GM19397 (cell line): Measurements from ENCODE around the gene A1CF.
"Not testable (repeated sequence)": the region's sequence is repeated elsewhere in the genome, so short reads cannot be mapped to it uniquely, and the experiment has no call there.

Source experiments
- ATAC-seq: cut with Tn5 transposase; IDR thresholded peaks from one replicate; pipeline ENCODE4 v1.9.1; 2021; ENCODE audit warnings: mild to moderate bottlenecking, moderate library complexity; ENCODE audit not compliant: unreplicated experiment

A1CF gene

GRCh38 chr10:50885097-50885859 lies at the start of gene A1CF:
TSS of gene A1CF (minus strand) at chr10:50885627. CDS start at chr10:50859940, 25,687 bp downstream.
- no peak for ATAC-seq

- no peak for ATAC-seq
Measured at GRCh38 chr10:50931948-50932431, 46.6 kb upstream of the A1CF start.

- ATAC-seq: no peak
Measured at GRCh38 chr10:50929670-50930069, 44.2 kb upstream of the A1CF start.

GRCh38 chr10:50928190-50928552 lies 42.7 kb upstream of the A1CF start:
- ATAC-seq: no peak

- no peak for ATAC-seq
Measured at GRCh38 chr10:50927522-50928189, 42.2 kb upstream of the A1CF start.

GRCh38 chr10:50923471-50923870 lies 38.0 kb upstream of the A1CF start:
- ATAC-seq: not testable (repeated sequence)

GRCh38 chr10:50919010-50919409 lies 33.6 kb upstream of the A1CF start:
- no peak for ATAC-seq

GRCh38 chr10:50918529-50918928 lies 33.1 kb upstream of the A1CF start:
- ATAC-seq: no peak

- no peak for ATAC-seq
Measured at GRCh38 chr10:50917486-50917885, 32.1 kb upstream of the A1CF start.

- ATAC-seq: no peak
Measured at GRCh38 chr10:50909334-50910014, 24.0 kb upstream of the A1CF start.

GRCh38 chr10:50908366-50908765 lies 22.9 kb upstream of the A1CF start:
- no peak for ATAC-seq

- ATAC-seq: not testable (repeated sequence)
Measured at GRCh38 chr10:50905797-50906196, 20.4 kb upstream of the A1CF start.

GRCh38 chr10:50896721-50897120 lies 11.3 kb upstream of the A1CF start:
- no peak for ATAC-seq

GRCh38 chr10:50894312-50894711 lies 8.9 kb upstream of the A1CF start:
- ATAC-seq: no peak

- no peak for ATAC-seq
Measured at GRCh38 chr10:50892467-50892866, 7.0 kb upstream of the A1CF start.

GRCh38 chr10:50884302-50884701 lies 1.1 kb downstream of the A1CF start:
- ATAC-seq: no peak

GRCh38 chr10:50883629-50884028 lies 1.8 kb downstream of the A1CF start:
- no peak for ATAC-seq

- no peak for ATAC-seq
Measured at GRCh38 chr10:50882540-50882983, 2.9 kb downstream of the A1CF start.

GRCh38 chr10:50881046-50881445 lies 4.4 kb downstream of the A1CF start:
- not testable (repeated sequence) for ATAC-seq

GRCh38 chr10:50876429-50876828 lies 9.0 kb downstream of the A1CF start:
- ATAC-seq: no peak

- ATAC-seq: no peak
Measured at GRCh38 chr10:50874723-50875122, 10.7 kb downstream of the A1CF start.

GRCh38 chr10:50866317-50866716 lies 19.1 kb downstream of the A1CF start:
- ATAC-seq: no peak
